Liver (tissue), 3 donors: Measurements from ENCODE around the gene S100A2.

ENCODE experiments used
- ATF3 ChIP-seq: IDR thresholded peaks from 2 replicates; pipeline ENCODE4 v1.6.1; 2016; ENCODE audit warnings: antibody characterized with exemption
- CTCF ChIP-seq: fragments of 150-350 bp; IDR thresholded peaks from 2 replicates; pipeline ENCODE4 v1.5.1; 2017; ENCODE audit warnings: improper control_type of control experiment, low read depth, low read length; ENCODE audit not compliant: missing input control
- HNF4G ChIP-seq: IDR thresholded peaks from 2 replicates; pipeline ENCODE4 v1.6.1; 2016; ENCODE audit warnings: antibody characterized with exemption
- RAD21 ChIP-seq, 2 donors: IDR thresholded peaks; 2 replicates each; pipeline ENCODE4 v1.6.1; 2016; ENCODE audit warnings: antibody characterized with exemption in 2 of 2, mild to moderate bottlenecking in 2 of 2
- REST ChIP-seq: IDR thresholded peaks from 2 replicates; pipeline ENCODE4 v1.6.1; 2016; ENCODE audit warnings: antibody characterized with exemption, mild to moderate bottlenecking
- RXRA ChIP-seq, 2 donors: IDR thresholded peaks; 2 replicates each; pipeline ENCODE4 v1.6.1; 2017 to 2018; ENCODE audit warnings: antibody characterized with exemption in 2 of 2, mild to moderate bottlenecking in 1 of 2
- SP1 ChIP-seq: IDR thresholded peaks from 2 replicates; pipeline ENCODE4 v1.6.1; 2018; ENCODE audit warnings: antibody characterized with exemption, mild to moderate bottlenecking
- TAF1 ChIP-seq: conservative IDR thresholded peaks from 2 replicates; pipeline ENCODE4 v1.6.1; 2016; ENCODE audit warnings: antibody characterized with exemption, mild to moderate bottlenecking
- donor health status: healthy.
- donor health status: healthy.

GRCh38 chr1:153542956-153543711 lies 22.5 kb downstream of the S100A2 start:
- TF ChIP-seq CTCF (no peak), RAD21 (IDR thresholded peaks at IDR 0.05) (no peak), REST (no peak), RXRA (IDR thresholded peaks at IDR 0.05) (no peak), TAF1 (no peak), ATF3 (no peak), HNF4G (no peak), SP1 (no peak)
